Osteoblast (primary cell): ENCODE results near the gene USH2A. TPM values are rescaled to one million over a fixed set of nuclear protein-coding genes. Genes with fewer than 3 reads are reported as not detected.

ENCODE experiments used
- DNase-seq: peaks from one replicate; pipeline ENCODE4 v3.0.0; 2011; ENCODE audit warnings: low spot score, mixed read lengths; ENCODE audit not compliant: insufficient read length; ENCODE audit errors: missing footprints
- H2AFZ ChIP-seq: 2 replicates; pipeline ENCODE4 v1.6.0; 2011; ENCODE audit warnings: mild to moderate bottlenecking, low read length
- H3K27ac ChIP-seq: 2 replicates; pipeline ENCODE4 v1.5.1; 2011; ENCODE audit warnings: mild to moderate bottlenecking, low read depth, low read length, moderate library complexity
- H3K27me3 ChIP-seq: 2 replicates; pipeline ENCODE4 v1.6.0; 2012; ENCODE audit warnings: mild to moderate bottlenecking, control low read depth, inconsistent platforms, low read length, moderate library complexity; ENCODE audit not compliant: insufficient read depth
- H3K36me3 ChIP-seq: 2 replicates; pipeline ENCODE4 v1.5.1; 2011; ENCODE audit warnings: mild to moderate bottlenecking, low read length, control low read depth, moderate library complexity; ENCODE audit not compliant: insufficient read depth
- H3K4me1 ChIP-seq: 2 replicates; pipeline ENCODE4 v1.5.1; 2011; ENCODE audit warnings: mild to moderate bottlenecking, low read length, control low read depth, moderate library complexity; ENCODE audit not compliant: insufficient read depth
- H3K4me2 ChIP-seq: 2 replicates; pipeline ENCODE4 v1.6.0; 2011; ENCODE audit warnings: mild to moderate bottlenecking, low read length; ENCODE audit not compliant: insufficient read depth
- H3K4me3 ChIP-seq: fragments of 200-600 bp; sonication (generic); 3 replicates; pipeline ENCODE4 v1.5.1; 2012; ENCODE audit warnings: mild to moderate bottlenecking, low read length, inconsistent platforms; ENCODE audit not compliant: insufficient read depth
- H3K79me2 ChIP-seq: 2 replicates; pipeline ENCODE4 v1.6.0; 2012; ENCODE audit warnings: mild to moderate bottlenecking, low read length, control low read depth, inconsistent platforms; ENCODE audit not compliant: insufficient read depth
- H3K9me3 ChIP-seq: 2 replicates; pipeline ENCODE4 v1.5.1; 2011; ENCODE audit warnings: low read depth, low read length, control low read depth
- H4K20me1 ChIP-seq: 2 replicates; pipeline ENCODE4 v1.6.0; 2012; ENCODE audit warnings: mild to moderate bottlenecking, low read length, control low read depth; ENCODE audit not compliant: insufficient read depth
- total RNA-seq: library from RNA; depleted of rRNA; stranded (reverse); fragments of >200 nt; gene quantifications from 2 replicates; pipeline ENCODE4 v1.2.3, GENCODE V29; 2012
- TF ChIP-seq, protein P1 (sequence below): IDR thresholded peaks from 2 replicates; pipeline ENCODE4 v1.5.1; 2011; ENCODE audit warnings: mild to moderate bottlenecking, low read depth, low read length, moderate library complexity; ENCODE audit errors: extremely low read depth

The USH2A gene
- total RNA-seq, 1 donor, result under 0.01 TPM

DNA sequence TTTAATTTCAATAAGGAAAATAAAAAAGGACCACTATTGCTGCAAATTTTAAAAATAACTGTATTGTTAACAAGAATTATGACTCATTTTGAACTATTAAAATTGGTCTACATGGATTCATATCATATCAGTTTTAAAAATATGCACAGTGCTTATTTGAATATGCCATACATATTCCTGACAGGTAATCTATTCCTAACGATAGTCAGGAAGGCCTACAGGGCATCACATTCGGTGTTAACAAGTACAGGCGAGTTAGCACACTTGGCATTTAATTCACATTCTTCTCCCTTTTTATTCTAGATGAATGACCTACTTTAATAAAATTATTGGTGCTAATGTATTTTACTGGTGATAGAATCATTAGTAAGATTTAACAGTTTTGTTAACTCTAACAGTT, 174.6 kb downstream of the USH2A start:
- H2AFZ ChIP-seq, result no peak overlapping the region
- no peak overlapping the region for H3K4me3 ChIP-seq
- H3K36me3 ChIP-seq, result no peaks in the 10 kb centered on the region
- H4K20me1 ChIP-seq, result no peaks in the 10 kb centered on the region
- no peak overlapping the region for H3K4me2 ChIP-seq
- TF ChIP-seq, protein P1, sequence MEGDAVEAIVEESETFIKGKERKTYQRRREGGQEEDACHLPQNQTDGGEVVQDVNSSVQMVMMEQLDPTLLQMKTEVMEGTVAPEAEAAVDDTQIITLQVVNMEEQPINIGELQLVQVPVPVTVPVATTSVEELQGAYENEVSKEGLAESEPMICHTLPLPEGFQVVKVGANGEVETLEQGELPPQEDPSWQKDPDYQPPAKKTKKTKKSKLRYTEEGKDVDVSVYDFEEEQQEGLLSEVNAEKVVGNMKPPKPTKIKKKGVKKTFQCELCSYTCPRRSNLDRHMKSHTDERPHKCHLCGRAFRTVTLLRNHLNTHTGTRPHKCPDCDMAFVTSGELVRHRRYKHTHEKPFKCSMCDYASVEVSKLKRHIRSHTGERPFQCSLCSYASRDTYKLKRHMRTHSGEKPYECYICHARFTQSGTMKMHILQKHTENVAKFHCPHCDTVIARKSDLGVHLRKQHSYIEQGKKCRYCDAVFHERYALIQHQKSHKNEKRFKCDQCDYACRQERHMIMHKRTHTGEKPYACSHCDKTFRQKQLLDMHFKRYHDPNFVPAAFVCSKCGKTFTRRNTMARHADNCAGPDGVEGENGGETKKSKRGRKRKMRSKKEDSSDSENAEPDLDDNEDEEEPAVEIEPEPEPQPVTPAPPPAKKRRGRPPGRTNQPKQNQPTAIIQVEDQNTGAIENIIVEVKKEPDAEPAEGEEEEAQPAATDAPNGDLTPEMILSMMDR, result no peak
- no peak overlapping the region for H3K27ac ChIP-seq
- DNase-seq, result no peak
- H3K9me3 ChIP-seq, result no peaks in the 10 kb centered on the region
- no peaks in the 10 kb centered on the region for H3K79me2 ChIP-seq
- H3K27me3 ChIP-seq, result no peaks in the 10 kb centered on the region
- no peaks in the 10 kb centered on the region for H3K4me1 ChIP-seq

DNA sequence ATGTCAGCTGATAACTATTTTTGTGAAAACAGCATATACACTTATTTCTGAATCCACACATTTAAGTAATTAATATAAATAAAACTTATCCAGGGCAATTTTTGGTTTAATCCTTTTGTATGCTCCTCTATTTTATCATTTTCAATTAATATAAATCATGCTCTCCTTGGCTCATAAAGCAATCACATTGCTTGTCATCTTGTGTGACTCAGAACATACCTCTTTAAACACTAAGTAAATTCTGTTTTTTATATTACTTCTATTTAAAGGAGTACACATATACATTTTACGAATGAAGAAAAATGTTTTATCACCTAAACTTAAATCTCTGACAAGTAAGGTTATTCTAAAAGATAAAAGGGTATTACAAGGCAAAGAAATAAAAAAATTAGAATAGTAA, 175.3 kb downstream of the USH2A start:
- H2AFZ ChIP-seq, result no peak overlapping the region
- H3K4me3 ChIP-seq, result no peak overlapping the region
- no peak overlapping the region for H3K4me2 ChIP-seq
- H3K27ac ChIP-seq, result no peak overlapping the region
- TF ChIP-seq, protein P1, result no peak
- H3K27me3 ChIP-seq, result no peaks in the 10 kb centered on the region
- no peaks in the 10 kb centered on the region for H3K79me2 ChIP-seq
- no peak for DNase-seq
- H3K36me3 ChIP-seq, result no peaks in the 10 kb centered on the region
- no peaks in the 10 kb centered on the region for H4K20me1 ChIP-seq
- H3K4me1 ChIP-seq, result no peaks in the 10 kb centered on the region
- no peaks in the 10 kb centered on the region for H3K9me3 ChIP-seq

DNA sequence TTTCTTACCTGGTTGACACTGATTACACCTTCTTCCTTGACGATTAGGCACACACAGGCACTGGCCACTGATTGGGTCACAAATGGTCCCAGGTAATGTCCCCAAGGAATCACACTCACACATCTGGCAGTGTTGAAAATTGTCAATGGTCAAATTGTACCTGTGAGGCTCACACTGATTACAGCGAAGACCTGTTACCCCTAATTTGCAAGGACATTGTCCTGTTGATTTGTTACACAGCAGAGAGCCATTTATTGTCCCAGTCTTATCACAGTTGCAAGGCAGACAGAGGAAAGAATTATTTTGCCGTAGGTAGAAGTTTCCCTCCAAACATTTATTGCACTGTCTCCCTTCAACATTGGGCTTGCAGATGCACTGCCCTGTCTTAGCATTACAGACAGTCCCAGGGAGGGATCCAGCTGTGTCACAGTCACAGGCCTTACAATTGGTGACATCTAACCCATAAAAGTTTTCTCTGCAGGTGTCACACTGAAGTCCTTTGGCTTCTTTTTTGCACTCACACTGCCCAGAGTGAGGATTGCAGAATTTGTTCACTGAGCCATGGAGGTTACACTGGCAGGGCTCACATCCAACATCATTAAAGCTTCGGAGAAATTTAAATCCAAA, 176.6 kb downstream of the USH2A start:
- no peak overlapping the region for H3K4me2 ChIP-seq
- no peaks in the 10 kb centered on the region for H3K79me2 ChIP-seq
- no peaks in the 10 kb centered on the region for H3K9me3 ChIP-seq
- H2AFZ ChIP-seq, result no peak overlapping the region
- no peaks in the 10 kb centered on the region for H3K27me3 ChIP-seq
- H3K27ac ChIP-seq, result no peak overlapping the region
- H4K20me1 ChIP-seq, result no peaks in the 10 kb centered on the region
- no peak overlapping the region for H3K4me3 ChIP-seq
- no peaks in the 10 kb centered on the region for H3K4me1 ChIP-seq
- TF ChIP-seq, protein P1, result no peak
- no peaks in the 10 kb centered on the region for H3K36me3 ChIP-seq
- no peak for DNase-seq

DNA sequence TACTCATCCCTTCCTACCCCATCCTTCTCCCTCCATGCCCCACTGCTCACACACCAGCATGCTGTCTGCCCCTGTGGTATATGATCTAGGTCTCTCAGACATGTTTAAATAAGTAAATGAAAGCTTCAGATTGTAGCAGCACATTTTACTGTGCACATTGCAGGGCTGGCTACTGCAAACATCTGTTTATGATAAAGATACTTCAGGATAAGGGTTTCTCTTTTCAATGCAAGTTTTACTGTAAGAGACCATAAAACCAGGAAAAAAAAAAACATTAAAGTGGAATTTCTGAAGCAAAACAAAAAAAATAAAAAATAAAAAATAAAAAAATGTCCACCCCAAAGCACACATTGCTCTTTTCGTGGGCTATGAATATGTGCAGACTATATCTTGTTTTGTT, 184.4 kb downstream of the USH2A start:
- Histone ChIP-seq H3K36me3 (no peaks in the 10 kb centered on the region), H3K4me2 (no peak overlapping the region), H3K79me2 (no peaks in the 10 kb centered on the region), H3K4me1 (no peaks in the 10 kb centered on the region), H2AFZ (no peak overlapping the region), H4K20me1 (no peaks in the 10 kb centered on the region), H3K4me3 (no peak overlapping the region), H3K27ac (no peak overlapping the region), H3K9me3 (no peaks in the 10 kb centered on the region), H3K27me3 (no peaks in the 10 kb centered on the region)
- TF ChIP-seq, protein P1, result no peak
- no peak for DNase-seq
